Measurements from ENCODE around the gene ANKRD52.

GRCh38 chr12:56192582-56192981, 65.6 kb downstream of the ANKRD52 start:
- TF ChIP-seq CTCF (IDR thresholded peaks at IDR 0.05): no peak
- TF ChIP-seq POLR2A (IDR thresholded peaks at IDR 0.05): no peak

All from Peyer's patch (tissue), 4 donors.